H1 (cell line): ENCODE measurements around the gene DNAH12. TPM values are rescaled to one million over a fixed set of nuclear protein-coding genes. Genes with fewer than 3 reads are reported as not detected.

Source experiments
- CHD7 ChIP-seq: fragments of 300-600 bp; sonication (generic); IDR thresholded peaks from 2 replicates; pipeline ENCODE4 v1.7.1; 2012; ENCODE audit warnings: low read length, moderate library complexity, mild to moderate bottlenecking, inconsistent platforms; ENCODE audit not compliant: insufficient replicate concordance
- CTCF ChIP-seq, 3 experiments: IDR thresholded peaks; 1 replicate in 2 of 3; 2 replicates in 1 of 3; pipeline versions ENCODE4 v1.5.1 to v1.6.1; 2011; ENCODE audit warnings: low read length in 3 of 3, mild to moderate bottlenecking in 3 of 3, inconsistent platforms in 2 of 3, low read depth in 1 of 3, moderate library complexity in 1 of 3; ENCODE audit not compliant: insufficient read depth in 1 of 3; ENCODE audit errors: control extremely low read depth in 1 of 3
- GABPA ChIP-seq: IDR thresholded peaks from 2 replicates; pipeline ENCODE4 v1.6.1; 2011; ENCODE audit warnings: mild to moderate bottlenecking, low read length, moderate library complexity, borderline replicate concordance; ENCODE audit not compliant: insufficient read depth
- HDAC6 ChIP-seq: IDR thresholded peaks from one replicate; pipeline ENCODE4 v1.7.1; 2012; ENCODE audit warnings: low read depth, mild to moderate bottlenecking, inconsistent platforms, low read length, moderate library complexity
- RBBP5 ChIP-seq: IDR thresholded peaks from 2 replicates; pipeline ENCODE4 v1.7.1; 2012; ENCODE audit warnings: low read depth, mild to moderate bottlenecking, inconsistent platforms, low read length, moderate library complexity, borderline replicate concordance
- SAP30 ChIP-seq: fragments of 300-600 bp; sonication (generic); IDR thresholded peaks from 2 replicates; pipeline ENCODE4 v1.7.1; 2012; ENCODE audit warnings: low read length, moderate library complexity, mild to moderate bottlenecking, inconsistent platforms; ENCODE audit not compliant: insufficient read depth, insufficient replicate concordance
- SP2 ChIP-seq: IDR thresholded peaks from 2 replicates; pipeline ENCODE4 v1.6.1; 2012; ENCODE audit warnings: mild to moderate bottlenecking, low read length, inconsistent platforms
- TAF1 ChIP-seq: IDR thresholded peaks from 2 replicates; pipeline ENCODE4 v1.6.1; 2011; ENCODE audit warnings: mild to moderate bottlenecking, low read depth, low read length
- polyA plus RNA-seq, 7 experiments: library from polyadenylated mRNA; depleted of rRNA in 3 of 7; stranded (reverse) in 5 of 7; unstranded in 2 of 7; fragments of >200 nt in 5 of 7; fragments of 200-250 nt in 2 of 7; gene quantifications; 1 replicate in 5 of 7; 2 replicates in 1 of 7; 4 replicates in 1 of 7; pipeline versions ENCODE4 v1.2.1 to v1.2.3, GENCODE V29; 2011 to 2013; ENCODE audit warnings: missing spikeins in 2 of 7, mixed read lengths in 2 of 7
- total RNA-seq: library from RNA; stranded (reverse); fragmentation: NEBNext Ultra II Directional; extraction: Animal tissue kit (Norgen Biotek cat#: 25700); gene quantifications from 2 replicates; pipeline ENCODE4 v1.2.1, GENCODE V29; 2021

Gene DNAH12
- total and polyA plus RNA-seq, 2 of the 8 experiments (the other 6 are each of a cell fraction or from before 2014, with no cell fraction given) = not detected

- TF ChIP-seq CHD7 (no peak), HDAC6 (no peak), TAF1 (no peak), RBBP5 (no peak), CTCF (IDR thresholded peaks at IDR 0.05; ENCODE audit: control extremely low read depth in 1 of 3, insufficient read depth in 1 of 3, low read depth in 1 of 3, low read length in 3 of 3) (no peak), GABPA (no peak), SP2 (no peak), SAP30 (no peak)
Measured at GRCh38 chr3:57500506-57500905, 43.6 kb downstream of the DNAH12 start (continued).
